Left renal cortex interstitium (tissue), 4 donors: Measurements from ENCODE around the gene ITIH4. TPM values are rescaled to one million over a fixed set of nuclear protein-coding genes. Genes with fewer than 3 reads are reported as not detected.

Experiments used
- DNase-seq, 4 donors: peaks; one replicate each; pipeline ENCODE4 v3.0.0-alpha.2; 2013; ENCODE audit warnings: low read depth in 4 of 4, low spot score in 2 of 4, missing footprints in 1 of 4
- polyA plus RNA-seq, 4 donors: library from polyadenylated mRNA; unstranded; fragments of 120-200 nt; gene quantifications; one replicate each; pipeline ENCODE4 v1.2.1, GENCODE V29; 2013; ENCODE audit not compliant: insufficient read length in 4 of 4

ITIH4 gene
- polyA plus RNA-seq, 4 donors, result 5.4 to 11.0 (median 8.6) TPM

- no peak for DNase-seq
Observed at GRCh38 chr3:52773361-52774065, 57.0 kb downstream of the ITIH4 start.

GRCh38 chr3:52771702-52772101 lies 58.8 kb downstream of the ITIH4 start:
- DNase-seq, result no peak

GRCh38 chr3:52771334-52771681 lies 59.2 kb downstream of the ITIH4 start:
- no peak for DNase-seq

- peak; percentile 71 to 86 (median 78) for DNase-seq
Observed at GRCh38 chr3:52770496-52771333, 59.8 kb downstream of the ITIH4 start, which contains the start of gene NEK4. NEK4 (minus strand) TSS chr3:52770940; CDS start chr3:52770746, 194 bp downstream.

GRCh38 chr3:52769786-52770455 lies 60.6 kb downstream of the ITIH4 start:
- peak in 2 of 4 donors; percentile 6 to 8 for DNase-seq

GRCh38 chr3:52763466-52763865 lies 67.0 kb downstream of the ITIH4 start:
- DNase-seq, result no peak

Other genes with a start within 250 kb of the ITIH4 start
- 10 to 100 TPM; 53.5 to 64.5 (median 56.1) TPM for gene PBRM1, start 144.8 kb downstream of the ITIH4 start, polyA plus RNA-seq
- 100 to 1,000 TPM in 2 of 4 donors, 10 to 100 TPM in 2; 91.3 to 125 (median 98.8) TPM for gene GNL3, start 144.6 kb downstream of the ITIH4 start, polyA plus RNA-seq
- gene GLT8D1, start 124.9 kb downstream of the ITIH4 start, polyA plus RNA-seq, result 100 to 1,000 TPM; 113 to 142 (median 125) TPM
- gene SPCS1, start 124.6 kb downstream of the ITIH4 start, polyA plus RNA-seq, result 100 to 1,000 TPM; 146 to 173 (median 162) TPM
- 10 to 100 TPM; 20.4 to 35.2 (median 27.5) TPM for gene NEK4, start 59.7 kb downstream of the ITIH4 start, polyA plus RNA-seq
- 1 to 10 TPM in 1 of 4 donors, under 1 TPM in 2, not detected in 1; 0.19 to 7.6 (median 0.31) TPM for gene ITIH1, start 53.1 kb downstream of the ITIH4 start, polyA plus RNA-seq
- gene ITIH3, start 35.9 kb downstream of the ITIH4 start, polyA plus RNA-seq, result 10 to 100 TPM in 1 of 4 donors, 1 to 10 TPM in 3; 7.7 to 10.1 (median 8.0) TPM
- 1 to 10 TPM in 1 of 4 donors, under 1 TPM in 3; 0.28 to 1.6 (median 0.47) TPM for gene MUSTN1, start 4.3 kb upstream of the ITIH4 start, polyA plus RNA-seq
- 10 to 100 TPM; 15.5 to 17.5 (median 16.8) TPM for gene STIMATE, start 66.9 kb upstream of the ITIH4 start, polyA plus RNA-seq
- gene SFMBT1, start 215.4 kb upstream of the ITIH4 start, polyA plus RNA-seq, result 10 to 100 TPM in 2 of 4 donors, 1 to 10 TPM in 2; 9.5 to 10.4 (median 9.9) TPM